Hepatocyte (in vitro differentiated cells): ENCODE measurements around the gene ATP5IF1. TPM values are rescaled to one million over a fixed set of nuclear protein-coding genes. Genes with fewer than 3 reads are reported as not detected.

Experiments
- DNase-seq: peaks from one replicate; pipeline ENCODE4 v3.0.0-alpha.2; 2016; ENCODE audit warnings: low spot score
- H2AFZ ChIP-seq: fragments of 200-600 bp; sonication (generic); 2 replicates; pipeline ENCODE4 v1.6.0; 2016; ENCODE audit warnings: antibody characterized with exemption, mild to moderate bottlenecking
- H3K27ac ChIP-seq: fragments of 200-600 bp; sonication (generic); 2 replicates; pipeline ENCODE4 v1.5.1; 2016; ENCODE audit warnings: mild to moderate bottlenecking
- H3K27me3 ChIP-seq: fragments of 200-600 bp; sonication (generic); 2 replicates; pipeline ENCODE4 v1.6.1; 2016
- H3K36me3 ChIP-seq: fragments of 200-600 bp; sonication (generic); replicated peaks from 2 replicates; pipeline ENCODE4 v1.5.1; 2016; ENCODE audit warnings: low read depth; ENCODE audit not compliant: insufficient read depth
- H3K4me1 ChIP-seq: fragments of 200-600 bp; sonication (generic); 2 replicates; pipeline ENCODE4 v1.5.1; 2016; ENCODE audit warnings: mild to moderate bottlenecking, moderate library complexity; ENCODE audit not compliant: insufficient read depth
- H3K4me2 ChIP-seq: fragments of 200-600 bp; sonication (generic); 2 replicates; pipeline ENCODE4 v1.6.0; 2016
- H3K4me3 ChIP-seq: fragments of 200-600 bp; sonication (generic); 2 replicates; pipeline ENCODE4 v1.5.1; 2016; ENCODE audit warnings: mild to moderate bottlenecking
- H3K79me2 ChIP-seq: fragments of 200-600 bp; sonication (generic); 2 replicates; pipeline ENCODE4 v1.6.0; 2017; ENCODE audit warnings: mild to moderate bottlenecking
- H3K9me2 ChIP-seq: fragments of 200-600 bp; sonication (generic); replicated peaks from 2 replicates; pipeline ENCODE4 v1.6.0; 2017; ENCODE audit warnings: mild to moderate bottlenecking; ENCODE audit not compliant: insufficient read depth
- H3K9me3 ChIP-seq: fragments of 200-600 bp; sonication (generic); 2 replicates; pipeline ENCODE4 v1.5.1; 2016; ENCODE audit warnings: low read depth, mild to moderate bottlenecking
- H4K20me1 ChIP-seq: fragments of 200-600 bp; sonication (generic); 2 replicates; pipeline ENCODE4 v1.6.0; 2016; ENCODE audit warnings: mild to moderate bottlenecking; ENCODE audit not compliant: insufficient read depth, poor library complexity, severe bottlenecking
- EZH2 ChIP-seq: fragments of 200-600 bp; sonication (generic); IDR thresholded peaks from 2 replicates; pipeline ENCODE4 v1.6.1; 2016; ENCODE audit warnings: antibody characterized with exemption, mild to moderate bottlenecking, borderline replicate concordance
- EZH2phosphoT487 ChIP-seq: fragments of 200-600 bp; sonication (generic); IDR thresholded peaks from one replicate; pipeline ENCODE4 v1.6.1; 2018; ENCODE audit warnings: antibody characterized with exemption, mild to moderate bottlenecking, low read depth, moderate library complexity; ENCODE audit not compliant: unreplicated experiment, severe bottlenecking
- WGBS: methylation state at CpG from one replicate; pipeline ENCODE4 v1.1.6; 2016; ENCODE audit warnings: low lambda C conversion rate; ENCODE audit errors: missing lambda C conversion rate; 5-methylcytosine and 5-hydroxymethylcytosine counted together
- polyA plus RNA-seq: library from polyadenylated mRNA; unstranded; fragments of >200 nt; fragmentation: Nextera tagmentation; extraction: Ambion mirVana; gene quantifications from 2 replicates; pipeline ENCODE4 v1.2.1, GENCODE V29; 2016
- total RNA-seq: library from RNA; depleted of rRNA; stranded (reverse); fragments of >200 nt; gene quantifications from 2 replicates; pipeline ENCODE4 v1.2.3, GENCODE V29; 2014
- TF ChIP-seq, protein P1 (sequence below): fragments of 200-600 bp; sonication (generic); IDR thresholded peaks from 2 replicates; pipeline ENCODE4 v1.5.1; 2016; ENCODE audit warnings: antibody characterized with exemption, mild to moderate bottlenecking; ENCODE audit not compliant: poor library complexity

ATP5IF1 gene
- total and polyA plus RNA-seq, 2 experiments from 2014 or later = 249 to 503 TPM

DNA sequence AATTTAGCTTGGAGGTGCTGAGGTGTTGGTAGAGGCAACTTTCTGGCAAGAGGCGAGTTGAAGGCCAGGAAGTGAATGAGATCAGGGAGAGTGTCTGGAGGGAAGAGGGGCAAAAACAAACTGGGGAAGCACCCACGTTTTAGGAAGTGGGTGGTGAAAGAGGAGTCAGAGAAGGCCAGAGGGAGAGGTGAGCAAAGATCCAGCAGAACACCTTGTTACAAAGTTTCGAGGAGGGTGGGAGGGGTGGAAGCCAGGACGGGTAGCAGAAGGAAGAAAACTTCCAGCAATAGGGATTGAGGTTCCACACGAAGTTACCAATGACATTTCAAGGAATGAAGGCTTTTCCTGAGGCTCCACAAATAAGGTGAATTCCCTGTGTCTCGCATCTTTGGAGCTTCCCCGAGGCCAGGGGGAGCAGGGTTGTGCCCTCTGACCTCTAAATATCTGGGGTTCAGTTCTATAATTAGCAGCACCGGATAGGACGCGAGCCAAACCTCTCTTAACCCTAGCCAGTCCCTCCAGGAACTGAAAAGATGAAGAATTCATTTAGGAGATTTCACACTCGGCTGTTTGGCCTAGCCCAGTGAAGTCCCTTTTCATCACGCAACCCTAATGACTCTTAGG lies 22.8 kb downstream of the ATP5IF1 start:
- Histone ChIP-seq H3K79me2 (peaks cover 43% of the 10 kb centered on the region), H3K4me1 (peaks cover 12% of the 10 kb centered on the region), H3K9me2 (no peaks in the 10 kb centered on the region), H3K4me3 (no peak overlapping the region), H3K4me2 (peak overlapping the region; percentile 57), H3K36me3 (no peaks in the 10 kb centered on the region), H3K27ac (peak overlapping the region; percentile 61), H4K20me1 (peaks cover 37% of the 10 kb centered on the region), H2AFZ (peak overlapping the region; percentile 8), H3K27me3 (no peaks in the 10 kb centered on the region), H3K9me3 (no peaks in the 10 kb centered on the region)
- 53% methylated on average over 12 of the region's 12 CpGs for WGBS
- TF ChIP-seq EZH2phosphoT487 = no peak
- TF ChIP-seq EZH2 = no peak
- TF ChIP-seq, protein P1, sequence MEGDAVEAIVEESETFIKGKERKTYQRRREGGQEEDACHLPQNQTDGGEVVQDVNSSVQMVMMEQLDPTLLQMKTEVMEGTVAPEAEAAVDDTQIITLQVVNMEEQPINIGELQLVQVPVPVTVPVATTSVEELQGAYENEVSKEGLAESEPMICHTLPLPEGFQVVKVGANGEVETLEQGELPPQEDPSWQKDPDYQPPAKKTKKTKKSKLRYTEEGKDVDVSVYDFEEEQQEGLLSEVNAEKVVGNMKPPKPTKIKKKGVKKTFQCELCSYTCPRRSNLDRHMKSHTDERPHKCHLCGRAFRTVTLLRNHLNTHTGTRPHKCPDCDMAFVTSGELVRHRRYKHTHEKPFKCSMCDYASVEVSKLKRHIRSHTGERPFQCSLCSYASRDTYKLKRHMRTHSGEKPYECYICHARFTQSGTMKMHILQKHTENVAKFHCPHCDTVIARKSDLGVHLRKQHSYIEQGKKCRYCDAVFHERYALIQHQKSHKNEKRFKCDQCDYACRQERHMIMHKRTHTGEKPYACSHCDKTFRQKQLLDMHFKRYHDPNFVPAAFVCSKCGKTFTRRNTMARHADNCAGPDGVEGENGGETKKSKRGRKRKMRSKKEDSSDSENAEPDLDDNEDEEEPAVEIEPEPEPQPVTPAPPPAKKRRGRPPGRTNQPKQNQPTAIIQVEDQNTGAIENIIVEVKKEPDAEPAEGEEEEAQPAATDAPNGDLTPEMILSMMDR = no peak
- DNase-seq = no peak

DNA sequence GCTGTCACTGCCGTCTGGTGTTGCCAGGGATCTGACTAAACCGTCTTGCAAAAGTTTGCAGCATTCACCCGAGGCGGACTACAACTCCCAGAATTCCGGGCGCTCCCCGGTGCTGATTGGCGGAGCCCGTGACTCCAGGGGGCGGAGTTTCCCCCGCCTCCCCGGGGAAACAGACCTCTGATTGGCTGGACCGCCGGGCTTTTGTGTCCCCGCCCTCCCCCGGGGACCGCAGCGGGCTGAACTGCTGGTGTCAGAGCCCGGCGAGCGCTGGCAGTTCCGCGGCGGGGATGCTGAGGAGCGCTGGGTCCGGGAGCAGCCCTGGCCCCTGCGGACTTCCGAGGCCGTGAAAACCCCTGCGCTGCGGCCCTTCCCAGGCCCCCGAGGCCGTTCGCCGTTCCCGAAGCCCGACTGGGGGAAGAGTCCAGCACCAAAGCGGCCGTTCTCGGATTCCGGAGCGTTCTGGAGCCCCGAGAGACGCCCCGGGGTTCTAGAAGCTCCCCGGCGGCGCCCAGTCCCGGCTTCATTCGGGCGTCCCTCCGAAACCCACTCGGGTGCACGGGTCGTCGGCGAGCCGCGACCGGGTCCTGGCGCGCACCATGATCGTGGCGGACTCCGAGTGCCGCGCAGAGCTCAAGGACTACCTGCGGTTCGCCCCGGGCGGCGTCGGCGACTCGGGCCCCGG lies 23.5 kb downstream of the ATP5IF1 start, which contains the start of gene SESN2:
TSS of gene SESN2 (plus strand) at position 267 of the 682 bp plus-strand sequence. CDS start at position 597, 330 bp downstream.
- Histone ChIP-seq H3K27ac (peak within 1 kb of the TSS; percentile 91), H4K20me1 (peaks cover 43% of the 10 kb centered on the region), H3K9me2 (no peaks in the 10 kb centered on the region), H3K9me3 (no peaks in the 10 kb centered on the region), H2AFZ (peak within 1 kb of the TSS; percentile 41), H3K4me2 (peak within 1 kb of the TSS; percentile 86), H3K79me2 (peaks cover 50% of the 10 kb centered on the region), H3K27me3 (no peaks in the 10 kb centered on the region), H3K4me3 (peak within 1 kb of the TSS; percentile 83), H3K36me3 (no peaks in the 10 kb centered on the region), H3K4me1 (peaks cover 15% of the 10 kb centered on the region)
- peak; percentile 100 for DNase-seq
- no peak for TF ChIP-seq EZH2phosphoT487
- TF ChIP-seq EZH2 = no peak
- TF ChIP-seq, protein P1 = no peak
- WGBS = 1% methylated on average over 72 of the region's 76 CpGs

DNA sequence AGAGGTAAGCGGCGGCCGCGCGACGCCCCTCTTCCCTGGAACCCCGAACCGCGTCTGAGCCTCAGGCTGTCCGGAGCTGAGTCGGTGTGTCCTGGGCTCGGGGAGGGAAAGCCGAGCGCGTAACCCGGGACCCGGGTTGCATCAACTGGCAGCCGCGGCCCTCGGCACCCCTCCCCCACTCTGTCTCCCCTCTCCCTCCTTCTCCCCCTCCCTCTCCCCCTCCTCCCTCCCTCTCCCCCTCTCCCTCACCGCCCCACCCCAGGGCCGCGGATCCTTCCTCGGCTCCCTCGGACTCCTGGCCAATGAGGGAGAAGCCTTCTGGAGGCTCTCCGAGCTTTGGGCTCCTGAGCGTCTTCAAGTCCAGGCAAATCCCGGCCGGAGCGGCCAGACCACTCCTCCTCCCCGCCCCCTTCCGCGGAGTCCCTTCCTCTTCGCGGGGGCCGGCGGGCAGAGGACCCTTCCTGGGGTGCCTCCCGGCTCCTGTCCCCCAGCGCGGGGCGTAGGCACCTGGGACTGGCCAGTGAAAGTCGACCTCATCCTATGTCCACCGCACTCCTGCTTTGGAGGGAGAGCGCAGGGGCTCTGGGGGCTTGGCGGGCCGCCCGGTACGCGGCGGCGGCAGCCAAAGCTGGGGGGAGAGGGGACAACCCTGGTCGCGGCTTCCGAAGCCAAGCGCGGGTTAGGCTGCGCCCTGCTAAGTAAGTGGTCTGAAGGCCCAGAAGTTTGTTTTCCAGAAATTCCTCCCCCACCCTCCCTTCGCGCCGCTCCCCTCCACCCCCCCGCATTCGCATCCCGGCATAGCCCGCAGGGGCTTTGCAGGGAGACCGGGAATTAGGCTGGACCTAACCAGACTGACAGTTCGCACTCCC lies 24.2 kb downstream of the ATP5IF1 start:
- H3K36me3 ChIP-seq = no peaks in the 10 kb centered on the region
- no peaks in the 10 kb centered on the region for H3K9me3 ChIP-seq
- no peaks in the 10 kb centered on the region for H3K9me2 ChIP-seq
- peak overlapping the region; percentile 41 for H2AFZ ChIP-seq
- H4K20me1 ChIP-seq = peaks cover 51% of the 10 kb centered on the region
- H3K4me3 ChIP-seq = peak overlapping the region; percentile 83
- peak overlapping the region; percentile 86 for H3K4me2 ChIP-seq
- peaks cover 58% of the 10 kb centered on the region for H3K79me2 ChIP-seq
- TF ChIP-seq EZH2phosphoT487 (no peak), EZH2 (no peak)
- TF ChIP-seq, protein P1 = no peak
- DNase-seq = peak; percentile 89
- under 1% methylated on average over 23 of the region's 66 CpGs for WGBS
- H3K27ac ChIP-seq = peak overlapping the region; percentile 91
- H3K4me1 ChIP-seq = peaks cover 15% of the 10 kb centered on the region
- no peaks in the 10 kb centered on the region for H3K27me3 ChIP-seq
